Pancreas (tissue), 10 donors: Measurements from ENCODE around the gene SLCO4A1. TPM values are rescaled to one million over a fixed set of nuclear protein-coding genes. Genes with fewer than 3 reads are reported as not detected.

Source experiments
- ATAC-seq, 4 donors: fragments of 200-7000 bp; cut with Tn5 transposase; one replicate each; pipeline versions ENCODE4 v1.8.0 to v1.9.1; 2020; ENCODE audit warnings: mild to moderate bottlenecking in 4 of 4, moderate library complexity in 4 of 4
- DNase-seq, 6 donors: peaks; one replicate each; pipeline ENCODE4 v3.0.0-alpha.2; 2020
- FAIRE-seq: peaks from 2 replicates; lab custom pipeline; 2012; peaks lifted over from hg19 to GRCh38; lab: Jason Lieb, UNC
- H3K27ac ChIP-seq, 4 donors: fragments of 200-600 bp; sonication (generic); 1 replicate in 3 of 4; 2 replicates in 1 of 4; pipeline versions ENCODE4 v1.5.0 to v1.8.0; 2020
- H3K27me3 ChIP-seq, 4 donors: fragments of 200-600 bp; one replicate each; pipeline ENCODE4 v1.8.0; 2021
- H3K36me3 ChIP-seq, 3 donors: fragments of 200-600 bp; sonication (generic) in 1 of 3; one replicate each; pipeline versions ENCODE4 v1.5.0 to v1.8.0; 2020 to 2021
- H3K4me1 ChIP-seq, 3 donors: fragments of 200-600 bp; one replicate each; pipeline ENCODE4 v1.8.0; 2021
- H3K4me3 ChIP-seq, 4 donors: fragments of 200-600 bp; sonication (generic) in 2 of 4; one replicate each; pipeline versions ENCODE4 v1.5.0 to v1.8.0; 2020 to 2021
- H3K9me3 ChIP-seq, 4 donors: fragments of 200-600 bp; one replicate each; pipeline ENCODE4 v1.8.0; 2021
- WGBS, 2 donors: extraction: QIAGEN DNeasy Blood & Tissue Kit; methylation state at CpG; one replicate each; pipeline ENCODE4 v1.1.7; 2013; 5-methylcytosine and 5-hydroxymethylcytosine counted together
- intact Hi-C, 3 donors: fragments of 100-400 bp; cut with DNase I; formaldehyde crosslinking; loops; one replicate each; pipeline versions ENCODE4 v1.11.1 to v1.14.2; 2022
- polyA plus RNA-seq, 2 donors: library from polyadenylated mRNA; stranded (reverse); fragments of 200-250 nt; gene quantifications; one replicate each; pipeline ENCODE4 v1.2.3, GENCODE V29; 2013
- total RNA-seq, 6 donors: library from RNA; stranded (reverse); fragmentation: NEBNext Ultra II Directional in 4 of 6; extraction: Animal tissue kit (Norgen Biotek cat#: 25700) in 4 of 6; gene quantifications; one replicate each; pipeline versions ENCODE4 v1.2.1 to v1.2.4, GENCODE V29; 2021 to 2023
- TF ChIP-seq, protein P1 (sequence below), 4 donors: fragments of 200-600 bp; sonication (generic) in 3 of 4; IDR thresholded peaks; one replicate each; pipeline versions ENCODE4 v1.5.0 to v1.8.0; 2021; ENCODE audit warnings: antibody characterized with exemption in 4 of 4
- donor health status: healthy with polysubstance abuse.
- donor health status: DM: no; HTN: no; CAD: no; lungs with moderate emphysema.
- donor health status: DM: no; HTN: no; CAD: no.
- donor health status: control.
- donor health status: control.
- donor health status: Bipolar disorder and iron deficiency.
- donor health status: DM: yes; HTN: yes; CAD: no.
- donor health status: DM: no; HTN: no; CAD: no.
- donor health status: DM: no; HTN: no; CAD: no.
- donor health status: DM: yes; HTN: yes; CAD: no.

SLCO4A1 gene
- total and polyA plus RNA-seq, 8 donors = 1.2 to 15.9 (median 2.2) TPM

- peaks cover 0 to 4% (median 0%) of the 10 kb centered on the region in 3 donors for H3K4me1 ChIP-seq
- no peak for FAIRE-seq
- WGBS, 2 donors = 47 to 55% methylated on average over 5 of the region's 5 CpGs
- peak in 1 of 6 donors; percentile 15 for DNase-seq
- intact Hi-C loops = no loop called here
- no peak for ATAC-seq
- H3K27me3 ChIP-seq = no peaks in the 10 kb centered on the region
- H3K9me3 ChIP-seq = no peaks in the 10 kb centered on the region
- H3K36me3 ChIP-seq = no peaks in the 10 kb centered on the region
- H3K4me3 ChIP-seq = no peak overlapping the region
- TF ChIP-seq, protein P1, sequence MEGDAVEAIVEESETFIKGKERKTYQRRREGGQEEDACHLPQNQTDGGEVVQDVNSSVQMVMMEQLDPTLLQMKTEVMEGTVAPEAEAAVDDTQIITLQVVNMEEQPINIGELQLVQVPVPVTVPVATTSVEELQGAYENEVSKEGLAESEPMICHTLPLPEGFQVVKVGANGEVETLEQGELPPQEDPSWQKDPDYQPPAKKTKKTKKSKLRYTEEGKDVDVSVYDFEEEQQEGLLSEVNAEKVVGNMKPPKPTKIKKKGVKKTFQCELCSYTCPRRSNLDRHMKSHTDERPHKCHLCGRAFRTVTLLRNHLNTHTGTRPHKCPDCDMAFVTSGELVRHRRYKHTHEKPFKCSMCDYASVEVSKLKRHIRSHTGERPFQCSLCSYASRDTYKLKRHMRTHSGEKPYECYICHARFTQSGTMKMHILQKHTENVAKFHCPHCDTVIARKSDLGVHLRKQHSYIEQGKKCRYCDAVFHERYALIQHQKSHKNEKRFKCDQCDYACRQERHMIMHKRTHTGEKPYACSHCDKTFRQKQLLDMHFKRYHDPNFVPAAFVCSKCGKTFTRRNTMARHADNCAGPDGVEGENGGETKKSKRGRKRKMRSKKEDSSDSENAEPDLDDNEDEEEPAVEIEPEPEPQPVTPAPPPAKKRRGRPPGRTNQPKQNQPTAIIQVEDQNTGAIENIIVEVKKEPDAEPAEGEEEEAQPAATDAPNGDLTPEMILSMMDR (IDR thresholded peaks at IDR 0.05) = no peak
- H3K27ac ChIP-seq = no peak overlapping the region
Measured at GRCh38 chr20:62637110-62637509, 5.2 kb upstream of the SLCO4A1 start.

- whole genome bisulfite sequencing, 2 donors = 48 to 60% methylated on average over 11 of the region's 11 CpGs
- intact Hi-C loops = no loop called here
- TF ChIP-seq, protein P1 (IDR thresholded peaks at IDR 0.05) = no peak
- Histone ChIP-seq H3K4me1 (peaks cover 0 to 5% (median under 1%) of the 10 kb centered on the region in 3 donors), H3K36me3 (no peaks in the 10 kb centered on the region), H3K4me3 (no peak overlapping the region), H3K9me3 (no peaks in the 10 kb centered on the region), H3K27me3 (no peaks in the 10 kb centered on the region), H3K27ac (no peak overlapping the region)
- ATAC-seq = no peak
- peak in 1 of 6 donors; percentile 29 for DNase-seq
- FAIRE-seq = no peak
Measured at GRCh38 chr20:62637521-62638054, 4.7 kb upstream of the SLCO4A1 start.

DNA sequence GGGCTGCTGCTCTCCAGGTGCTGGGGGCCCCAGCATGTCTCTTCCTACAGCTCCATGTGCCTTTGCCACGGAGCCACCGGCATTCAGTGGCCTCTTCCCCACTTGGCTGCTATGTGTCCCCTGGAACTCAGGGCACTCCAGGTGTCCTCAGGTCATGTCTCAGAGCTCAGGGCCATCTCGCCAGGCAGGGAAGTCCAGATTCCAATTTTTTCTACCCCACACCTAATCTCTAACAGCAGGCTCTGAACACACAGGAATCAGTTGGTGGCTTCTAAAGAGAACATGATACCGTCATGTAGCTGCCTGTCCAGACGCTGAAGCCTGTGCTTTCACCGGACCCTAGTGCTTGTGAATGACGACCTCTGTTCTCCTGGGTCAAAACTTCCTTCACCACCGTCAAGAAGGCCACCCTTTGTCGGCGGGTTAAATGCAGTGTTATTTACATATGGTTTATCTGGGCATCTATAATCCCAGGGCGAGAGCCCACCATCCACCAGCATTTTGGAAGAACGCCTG, 4.2 kb upstream of the SLCO4A1 start:
- intact Hi-C loops = no loop called here
- H3K27me3 ChIP-seq = no peaks in the 10 kb centered on the region
- peaks cover 0 to 10% (median 5%) of the 10 kb centered on the region in 3 donors for H3K4me1 ChIP-seq
- H3K36me3 ChIP-seq = no peaks in the 10 kb centered on the region
- WGBS, 2 donors = 53 to 65% methylated on average over 12 of the region's 12 CpGs
- ATAC-seq (no peak), DNase-seq (peak in 2 of 6 donors; percentile 12 to 28), FAIRE-seq (no peak)
- H3K9me3 ChIP-seq = no peaks in the 10 kb centered on the region
- TF ChIP-seq, protein P1 (IDR thresholded peaks at IDR 0.05) = no peak
- no peak overlapping the region for H3K27ac ChIP-seq
- H3K4me3 ChIP-seq = no peak overlapping the region

GRCh38 chr20:62638679-62639406, 3.5 kb upstream of the SLCO4A1 start:
- FAIRE-seq (no peak), DNase-seq (peak in 1 of 6 donors; percentile 20)
- intact Hi-C loops = no loop called here

More at GRCh38 chr20:62638679-62639406, 3.5 kb upstream of the SLCO4A1 start:
- WGBS, 2 donors = 63 to 74% methylated on average over 23 of the region's 23 CpGs
- Histone ChIP-seq H3K27me3 (no peaks in the 10 kb centered on the region), H3K4me1 (peaks cover 0 to 13% (median 5%) of the 10 kb centered on the region in 3 donors), H3K9me3 (no peaks in the 10 kb centered on the region), H3K4me3 (no peak overlapping the region), H3K36me3 (no peaks in the 10 kb centered on the region), H3K27ac (no peak overlapping the region)
- no peak for ATAC-seq
- TF ChIP-seq, protein P1 (IDR thresholded peaks at IDR 0.05) = no peak
